B cell (primary cell): ENCODE data around the gene SSRP1. TPM values are rescaled to one million over a fixed set of nuclear protein-coding genes. Genes with fewer than 3 reads are reported as not detected.

Source experiments
- ATAC-seq: fragments of 200-7000 bp; cut with Tn5 transposase; one replicate; pipeline ENCODE4 v1.10.0; 2021; ENCODE audit warnings: low read depth, mild to moderate bottlenecking, moderate number of reproducible peaks, moderate library complexity
- CTCF ChIA-PET: fragments of 350-600 bp; sonication (Branson Sonifier 250); formaldehyde crosslinking; loops from one replicate; lab custom pipeline; 2021; ENCODE audit warnings: antibody characterized with exemption, inconsistent platforms; lab: Charles Lee
- POLR2A ChIA-PET: fragments of 350-600 bp; sonication (Branson Sonifier 250); formaldehyde crosslinking; loops from one replicate; lab custom pipeline; 2021; ENCODE audit warnings: antibody characterized with exemption; lab: Charles Lee
- DNase-seq: peaks from one replicate; pipeline ENCODE4 v3.0.0; 2013
- H2AFZ ChIP-seq: 2 replicates; pipeline ENCODE4 v1.6.1; 2012; ENCODE audit warnings: mild to moderate bottlenecking, low read depth, low read length; ENCODE audit not compliant: insufficient read depth, poor library complexity, severe bottlenecking
- H3K27ac ChIP-seq, 2 donors: 1 replicate in 1 of 2; 2 replicates in 1 of 2; pipeline ENCODE4 v1.5.1; 2012 to 2013; ENCODE audit warnings: low read length in 2 of 2, mild to moderate bottlenecking in 2 of 2, moderate library complexity in 1 of 2
- H3K27me3 ChIP-seq, 4 experiments: fragments of 200-600 bp in 1 of 4; sonication (generic) in 1 of 4; replicated peaks in 1 of 4; 1 replicate in 2 of 4; 2 replicates in 2 of 4; pipeline versions ENCODE4 v1.6.1 to v1.7.0; 2013 to 2016; ENCODE audit warnings: low read length in 3 of 4, mild to moderate bottlenecking in 2 of 4, mixed read lengths in 1 of 4, moderate library complexity in 1 of 4; ENCODE audit not compliant: insufficient read depth in 4 of 4, control insufficient read depth in 3 of 4; ENCODE audit errors: control extremely low read depth in 1 of 4
- H3K36me3 ChIP-seq, 2 experiments: replicated peaks in 1 of 2; 1 replicate in 1 of 2; 2 replicates in 1 of 2; pipeline versions ENCODE4 v1.6.1 to v1.7.1; 2013; ENCODE audit warnings: low read length in 1 of 2; ENCODE audit not compliant: insufficient read depth in 2 of 2, control insufficient read depth in 1 of 2; ENCODE audit errors: control extremely low read depth in 1 of 2, extremely low read depth in 1 of 2
- H3K4me1 ChIP-seq, 2 donors: fragments of 200-600 bp in 1 of 2; sonication (generic) in 1 of 2; 1 replicate in 1 of 2; 2 replicates in 1 of 2; pipeline versions ENCODE4 v1.5.1 to v1.6.1; 2013 to 2017; ENCODE audit warnings: low read length in 2 of 2; ENCODE audit not compliant: control insufficient read depth in 2 of 2, insufficient read depth in 2 of 2
- H3K4me2 ChIP-seq: replicated peaks from 2 replicates; pipeline ENCODE3; 2012; ENCODE audit warnings: mild to moderate bottlenecking, low read depth, low read length; ENCODE audit not compliant: poor library complexity, severe bottlenecking
- H3K4me3 ChIP-seq, 5 experiments: fragments of 200-600 bp in 1 of 5; sonication (generic) in 1 of 5; 1 replicate in 3 of 5; 2 replicates in 2 of 5; pipeline versions ENCODE4 v1.5.1 to v1.7.0; 2011 to 2016; ENCODE audit warnings: low read length in 4 of 5, mild to moderate bottlenecking in 4 of 5, low read depth in 2 of 5, control low read depth in 1 of 5, moderate library complexity in 1 of 5; ENCODE audit not compliant: insufficient read depth in 1 of 5; ENCODE audit errors: control extremely low read depth in 1 of 5, extremely low read depth in 1 of 5
- H3K79me2 ChIP-seq: fragments of 200-600 bp; sonication (generic); one replicate; pipeline ENCODE4 v1.6.0; 2016; ENCODE audit warnings: low read length; ENCODE audit not compliant: control insufficient read depth, insufficient read depth
- H3K9ac ChIP-seq: fragments of 200-600 bp; sonication (generic); 2 replicates; pipeline ENCODE4 v1.6.1; 2017; ENCODE audit warnings: mild to moderate bottlenecking, low read length, moderate library complexity
- H3K9me3 ChIP-seq, 3 donors: one replicate each; pipeline versions ENCODE4 v1.6.1 to v1.7.1; 2013; ENCODE audit warnings: low read length in 2 of 3; ENCODE audit not compliant: control insufficient read depth in 2 of 3, insufficient read depth in 1 of 3; ENCODE audit errors: control extremely low read depth in 1 of 3
- H4K20me1 ChIP-seq: 2 replicates; pipeline ENCODE4 v1.6.0; 2012; ENCODE audit warnings: mild to moderate bottlenecking, low read length; ENCODE audit not compliant: insufficient read depth, control insufficient read depth, poor library complexity, severe bottlenecking
- H3K27ac Mint-ChIP-seq: one replicate; pipeline ENCODE4 v1.8.0; 2021; ENCODE audit warnings: mixed read lengths
- H3K27me3 Mint-ChIP-seq: one replicate; pipeline ENCODE4 v1.8.0; 2021; ENCODE audit warnings: mixed read lengths
- H3K4me1 Mint-ChIP-seq: one replicate; pipeline ENCODE4 v1.8.0; 2021; ENCODE audit warnings: mixed read lengths
- H3K4me3 Mint-ChIP-seq: one replicate; pipeline ENCODE4 v1.8.0; 2021; ENCODE audit warnings: mixed read lengths
- H3K9me3 Mint-ChIP-seq: one replicate; pipeline ENCODE4 v1.8.0; 2022; ENCODE audit warnings: mixed read lengths; ENCODE audit not compliant: insufficient read depth
- CTCF ChIP-seq: fragments of 200-600 bp; IDR thresholded peaks from one replicate; pipeline ENCODE4 v1.8.0; 2022; ENCODE audit warnings: antibody characterized with exemption, mild to moderate bottlenecking
- EZH2 ChIP-seq: IDR thresholded peaks from 2 replicates; pipeline ENCODE4 v1.6.1; 2012; ENCODE audit warnings: borderline replicate concordance, low read depth, mild to moderate bottlenecking, moderate library complexity, low read length; ENCODE audit not compliant: insufficient read depth, poor library complexity, severe bottlenecking
- WGBS: methylation state at CpG from one replicate; pipeline ENCODE4 v1.1.5; 2013; ENCODE audit warnings: missing lambda C conversion rate; ENCODE audit not compliant: insufficient coverage; 5-methylcytosine and 5-hydroxymethylcytosine counted together
- intact Hi-C: fragments of 100-400 bp; cut with micrococcal nuclease; formaldehyde crosslinking; loops from one replicate; pipeline ENCODE4 v1.10.0; 2022
- polyA plus RNA-seq: library from polyadenylated mRNA; depleted of rRNA; stranded (reverse); fragments of >200 nt; gene quantifications from 2 replicates; pipeline ENCODE4 v1.2.3, GENCODE V29; 2012
- total RNA-seq, 2 donors: library from RNA; stranded (reverse); fragments of 120-200 nt in 1 of 2; gene quantifications; 1 replicate in 1 of 2; 2 replicates in 1 of 2; pipeline versions ENCODE4 v1.2.3 to v1.2.4, GENCODE V29; 2013 to 2022

Gene SSRP1
- total and polyA plus RNA-seq, 2 donors (not counting 1 experiment from before 2014, with no cell fraction given) = 40.9 to 66.6 TPM

- Mint-ChIP-seq H3K9me3 (no peaks in the 10 kb centered on the region), H3K27me3 (no peaks in the 10 kb centered on the region), H3K27ac (no peak overlapping the region), H3K4me3 (no peak overlapping the region), H3K4me1 (peaks cover 35% of the 10 kb centered on the region)
- H4K20me1 ChIP-seq = no peaks in the 10 kb centered on the region
- ATAC-seq (no peak), DNase-seq (no peak)
- intact Hi-C loops = no loop called here
- TF ChIP-seq CTCF (no peak), EZH2 (no peak)
- no peak overlapping the region for H3K9ac ChIP-seq
- no peaks in the 10 kb centered on the region for H3K27me3 ChIP-seq
- H3K9me3 ChIP-seq = no peaks in the 10 kb centered on the region
- CTCF ChIA-PET = interaction anchor here (1.1 kb wide), 1 partner anchor 128 kb away, joined by 3 read pairs; no protein-coding TSS in a partner anchor
- POLR2A ChIA-PET = no interaction called here
- no peak overlapping the region for H3K4me2 ChIP-seq
- no peak overlapping the region for H2AFZ ChIP-seq
- no peak overlapping the region for H3K27ac ChIP-seq
- peaks cover 18 to 25% of the 10 kb centered on the region in 2 donors for H3K4me1 ChIP-seq
- 93% methylated on average over 9 of the region's 9 CpGs for WGBS
- peaks cover 0 to 71% of the 10 kb centered on the region in 2 experiments for H3K36me3 ChIP-seq
- H3K4me3 ChIP-seq = no peak overlapping the region
- peaks cover 20% of the 10 kb centered on the region for H3K79me2 ChIP-seq
Observed at GRCh38 chr11:57330029-57330428, 5.7 kb downstream of the SSRP1 start.

- H3K9me3 ChIP-seq = no peaks in the 10 kb centered on the region
- WGBS = no CpG with 5 or more reads among the region's 5 CpGs
- H3K79me2 ChIP-seq = no peaks in the 10 kb centered on the region
- H2AFZ ChIP-seq = no peak overlapping the region
- CTCF ChIA-PET = interaction anchor here (1.1 kb wide), 1 partner anchor 18 kb away, joined by 4 read pairs; no protein-coding TSS in a partner anchor
- peaks cover 13 to 20% of the 10 kb centered on the region in 2 donors for H3K4me1 ChIP-seq
- no peak overlapping the region for H3K27ac ChIP-seq
- H3K4me2 ChIP-seq = no peak overlapping the region
- ATAC-seq (no peak), DNase-seq (no peak)
- H3K4me1 Mint-ChIP-seq = peaks cover 31% of the 10 kb centered on the region
- intact Hi-C loops = no loop called here
- H3K9me3 Mint-ChIP-seq = no peaks in the 10 kb centered on the region
- H3K36me3 ChIP-seq = peaks cover 0 to 58% of the 10 kb centered on the region in 2 experiments
- TF ChIP-seq EZH2 (no peak), CTCF (no peak)
- no peak overlapping the region for H3K4me3 Mint-ChIP-seq
- no peak overlapping the region for H3K9ac ChIP-seq
- H3K27me3 Mint-ChIP-seq = no peaks in the 10 kb centered on the region
- H3K4me3 ChIP-seq = no peak overlapping the region
- no peaks in the 10 kb centered on the region for H4K20me1 ChIP-seq
- H3K27me3 ChIP-seq = no peaks in the 10 kb centered on the region
- peak overlapping the region; percentile 1 for H3K27ac Mint-ChIP-seq
- POLR2A ChIA-PET = no interaction called here
Observed at GRCh38 chr11:57327721-57328120, 8.0 kb downstream of the SSRP1 start.
